Right lobe of liver (tissue), 4 donors: ENCODE data around the gene KRT4.

Source experiments
- CTCF ChIP-seq, 4 donors: fragments of 200-600 bp in 3 of 4; fragments of 450-650 bp in 1 of 4; IDR thresholded peaks; one replicate each; pipeline versions ENCODE4 v1.5.1 to v1.8.0; 2016 to 2022; ENCODE audit warnings: antibody characterized with exemption in 4 of 4, mild to moderate bottlenecking in 2 of 4
- POLR2A ChIP-seq: fragments of 450-650 bp; IDR thresholded peaks from one replicate; pipeline ENCODE4 v1.6.1; 2017; ENCODE audit warnings: antibody characterized with exemption, mild to moderate bottlenecking
- donor health status: DM: no; HTN: no; CAD: no.
- donor health status: DM: no; HTN: no; CAD: no.
- donor health status: DM: no; HTN: yes; CAD: no.

GRCh38 chr12:52767020-52767379, 46.9 kb downstream of the KRT4 start:
- no peak for TF ChIP-seq CTCF (IDR thresholded peaks at IDR 0.05)
- no peak for TF ChIP-seq POLR2A
